ENCODE results near the gene FAM25C. TPM values are rescaled to one million over a fixed set of nuclear protein-coding genes. Genes with fewer than 3 reads are reported as not detected.
"Not testable (repeated sequence)": the region's sequence is repeated elsewhere in the genome, so short reads cannot be mapped to it uniquely, and the experiment has no call there.

The FAM25C gene
- polyA plus RNA-seq, 1 experiment, result not detected

- CTCF ChIA-PET; POLR2A ChIA-PET; DNase-seq (ENCODE audit: low read depth, low spot score); H3K4me3 ChIP-seq (ENCODE audit: low read depth, low read length); H3K27me3 ChIP-seq (ENCODE audit: control insufficient read depth, insufficient read depth, low read length); H3K27ac ChIP-seq (ENCODE audit: low read depth, low read length); H3K9me3 ChIP-seq (ENCODE audit: control insufficient read depth, insufficient read depth, low read length): not testable (repeated sequence)
Measured at GRCh38 chr10:47975409-47975808, 24.2 kb downstream of the FAM25C start.

- CTCF ChIA-PET; POLR2A ChIA-PET; DNase-seq (ENCODE audit: low read depth, low spot score): not testable (repeated sequence)
Measured at GRCh38 chr10:47973131-47973530, 26.5 kb downstream of the FAM25C start.

GRCh38 chr10:47972077-47972476, 27.5 kb downstream of the FAM25C start:
- CTCF ChIA-PET; POLR2A ChIA-PET; H3K9me3 ChIP-seq (ENCODE audit: control insufficient read depth, insufficient read depth, low read length); H3K27me3 ChIP-seq (ENCODE audit: control insufficient read depth, insufficient read depth, low read length); DNase-seq (ENCODE audit: low read depth, low spot score); H3K4me3 ChIP-seq (ENCODE audit: low read depth, low read length); H3K27ac ChIP-seq (ENCODE audit: low read depth, low read length): not testable (repeated sequence)

More at GRCh38 chr10:47973131-47973530, 26.5 kb downstream of the FAM25C start:
- not testable (repeated sequence) for H3K4me3 ChIP-seq (ENCODE audit: low read depth, low read length); H3K27ac ChIP-seq (ENCODE audit: low read depth, low read length); H3K9me3 ChIP-seq (ENCODE audit: control insufficient read depth, insufficient read depth, low read length); H3K27me3 ChIP-seq (ENCODE audit: control insufficient read depth, insufficient read depth, low read length)

DNA sequence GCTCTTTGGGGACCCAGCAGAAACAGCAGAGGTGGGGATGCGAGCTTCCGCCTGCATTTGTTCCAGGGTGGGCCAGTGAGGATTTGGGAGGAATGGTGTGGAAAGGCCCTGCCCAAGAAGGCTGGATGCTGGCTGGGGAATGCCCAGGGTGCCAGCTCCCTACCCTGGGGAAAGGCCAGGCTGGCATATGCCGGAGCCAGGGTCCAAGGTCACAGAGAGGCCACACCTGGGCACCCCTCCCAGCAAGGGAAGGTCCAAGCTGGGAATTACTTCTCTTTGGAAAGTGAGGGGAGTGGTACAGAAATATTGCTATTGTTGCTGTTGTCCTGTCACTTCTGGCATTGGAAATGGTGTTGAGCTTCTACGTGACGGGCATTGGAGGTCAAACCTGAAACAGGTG, 28.0 kb downstream of the FAM25C start:
- DNase-seq (ENCODE audit: low read depth, low spot score); CTCF ChIA-PET; H3K9me3 ChIP-seq (ENCODE audit: control insufficient read depth, insufficient read depth, low read length); H3K27me3 ChIP-seq (ENCODE audit: control insufficient read depth, insufficient read depth, low read length); H3K4me3 ChIP-seq (ENCODE audit: low read depth, low read length); H3K27ac ChIP-seq (ENCODE audit: low read depth, low read length); POLR2A ChIA-PET: not testable (repeated sequence)

DNA sequence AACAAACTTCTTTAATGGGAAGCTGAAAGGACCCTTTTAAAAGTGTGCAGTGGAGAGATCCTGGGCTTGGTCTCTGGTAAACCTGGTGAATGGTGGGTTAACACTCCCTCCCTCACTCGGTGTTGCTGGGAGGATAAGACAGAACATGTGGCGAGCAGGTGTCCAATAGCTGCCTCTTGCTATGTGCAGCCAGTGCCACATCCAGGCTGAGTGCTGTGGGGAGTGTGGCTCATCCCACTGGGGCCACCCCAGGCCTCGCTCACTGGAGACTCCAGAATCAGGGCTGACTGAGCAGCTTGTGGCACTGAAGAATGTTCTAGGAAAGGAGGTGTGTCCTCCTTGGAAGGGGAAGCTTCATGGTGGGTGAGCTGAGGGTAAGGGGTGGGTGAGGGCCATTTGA, 29.5 kb downstream of the FAM25C start:
- POLR2A ChIA-PET; H3K9me3 ChIP-seq (ENCODE audit: control insufficient read depth, insufficient read depth, low read length); H3K4me3 ChIP-seq (ENCODE audit: low read depth, low read length); H3K27me3 ChIP-seq (ENCODE audit: control insufficient read depth, insufficient read depth, low read length); H3K27ac ChIP-seq (ENCODE audit: low read depth, low read length); CTCF ChIA-PET; DNase-seq (ENCODE audit: low read depth, low spot score): not testable (repeated sequence)

DNA sequence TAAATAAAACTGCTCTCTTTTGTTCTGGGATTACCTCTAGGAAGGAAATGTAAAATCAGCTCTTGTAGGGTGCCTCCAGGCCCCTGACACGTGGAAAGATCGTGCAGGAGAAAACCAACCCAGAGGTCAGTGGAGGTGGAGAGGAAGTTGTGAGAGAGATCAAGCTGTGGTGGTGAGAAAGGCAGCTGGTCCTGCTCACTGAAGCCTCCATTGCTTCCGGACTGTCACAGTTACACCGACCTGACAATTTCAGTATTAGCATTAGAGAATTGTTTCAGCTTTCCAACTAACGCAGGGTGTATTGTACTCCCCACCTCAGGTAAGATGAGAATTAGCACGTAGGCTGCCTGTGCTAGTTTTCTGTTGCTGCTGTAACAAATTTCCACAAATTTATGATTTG, 30.6 kb downstream of the FAM25C start:
- CTCF ChIA-PET; H3K27ac ChIP-seq (ENCODE audit: low read depth, low read length); H3K4me3 ChIP-seq (ENCODE audit: low read depth, low read length); DNase-seq (ENCODE audit: low read depth, low spot score); POLR2A ChIA-PET; H3K27me3 ChIP-seq (ENCODE audit: control insufficient read depth, insufficient read depth, low read length); H3K9me3 ChIP-seq (ENCODE audit: control insufficient read depth, insufficient read depth, low read length): not testable (repeated sequence)

- H3K9me3 ChIP-seq (ENCODE audit: control insufficient read depth, insufficient read depth, low read length); CTCF ChIA-PET; H3K27me3 ChIP-seq (ENCODE audit: control insufficient read depth, insufficient read depth, low read length); H3K4me3 ChIP-seq (ENCODE audit: low read depth, low read length); DNase-seq (ENCODE audit: low read depth, low spot score); POLR2A ChIA-PET; H3K27ac ChIP-seq (ENCODE audit: low read depth, low read length): not testable (repeated sequence)
Measured at GRCh38 chr10:47964280-47965063, 35.1 kb downstream of the FAM25C start.

DNA sequence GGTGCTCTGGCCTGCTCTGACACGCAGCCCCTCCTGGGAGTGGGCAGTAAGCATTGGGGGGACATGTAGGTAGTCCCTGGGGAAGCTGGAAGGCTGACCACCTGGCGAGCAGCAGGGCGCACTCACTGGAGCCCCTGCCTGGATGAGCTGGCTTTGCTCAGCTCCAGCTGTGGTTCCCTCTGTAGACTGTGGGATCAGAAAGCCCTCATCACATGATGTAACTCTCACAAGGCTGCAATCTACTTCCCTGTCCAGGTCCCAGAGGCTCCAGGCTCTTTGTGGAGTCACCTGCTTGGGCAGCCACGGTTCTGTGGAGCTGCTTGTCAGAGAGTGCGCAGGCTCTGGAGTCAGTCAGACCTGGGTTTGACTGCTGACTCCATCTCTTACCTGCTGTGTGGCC, 36.8 kb downstream of the FAM25C start:
- POLR2A ChIA-PET; H3K9me3 ChIP-seq (ENCODE audit: control insufficient read depth, insufficient read depth, low read length); CTCF ChIA-PET: not testable (repeated sequence)

GRCh38 chr10:47960699-47961098, 38.9 kb downstream of the FAM25C start:
- H3K9me3 ChIP-seq (ENCODE audit: control insufficient read depth, insufficient read depth, low read length); H3K4me3 ChIP-seq (ENCODE audit: low read depth, low read length); CTCF ChIA-PET; DNase-seq (ENCODE audit: low read depth, low spot score); H3K27me3 ChIP-seq (ENCODE audit: control insufficient read depth, insufficient read depth, low read length); H3K27ac ChIP-seq (ENCODE audit: low read depth, low read length); POLR2A ChIA-PET: not testable (repeated sequence)

More for the DNA sequence above, 36.8 kb downstream of the FAM25C start:
- H3K27ac ChIP-seq (ENCODE audit: low read depth, low read length); H3K27me3 ChIP-seq (ENCODE audit: control insufficient read depth, insufficient read depth, low read length); DNase-seq (ENCODE audit: low read depth, low spot score); H3K4me3 ChIP-seq (ENCODE audit: low read depth, low read length): not testable (repeated sequence)

- H3K27ac ChIP-seq (ENCODE audit: low read depth, low read length); H3K9me3 ChIP-seq (ENCODE audit: control insufficient read depth, insufficient read depth, low read length); POLR2A ChIA-PET; DNase-seq (ENCODE audit: low read depth, low spot score); H3K4me3 ChIP-seq (ENCODE audit: low read depth, low read length); H3K27me3 ChIP-seq (ENCODE audit: control insufficient read depth, insufficient read depth, low read length); CTCF ChIA-PET: not testable (repeated sequence)
Measured at GRCh38 chr10:47959677-47960076, 39.9 kb downstream of the FAM25C start.

- POLR2A ChIA-PET, CTCF ChIA-PET: not testable (repeated sequence)
Measured at GRCh38 chr10:47957158-47957557, 42.4 kb downstream of the FAM25C start.

GRCh38 chr10:47947424-47947823, 52.2 kb downstream of the FAM25C start:
- DNase-seq (ENCODE audit: low read depth, low spot score); CTCF ChIA-PET; H3K27ac ChIP-seq (ENCODE audit: low read depth, low read length); H3K27me3 ChIP-seq (ENCODE audit: control insufficient read depth, insufficient read depth, low read length); POLR2A ChIA-PET; H3K9me3 ChIP-seq (ENCODE audit: control insufficient read depth, insufficient read depth, low read length); H3K4me3 ChIP-seq (ENCODE audit: low read depth, low read length): not testable (repeated sequence)

More at GRCh38 chr10:47957158-47957557, 42.4 kb downstream of the FAM25C start:
- not testable (repeated sequence) for H3K9me3 ChIP-seq (ENCODE audit: control insufficient read depth, insufficient read depth, low read length); H3K4me3 ChIP-seq (ENCODE audit: low read depth, low read length); DNase-seq (ENCODE audit: low read depth, low spot score); H3K27me3 ChIP-seq (ENCODE audit: control insufficient read depth, insufficient read depth, low read length); H3K27ac ChIP-seq (ENCODE audit: low read depth, low read length)

Measured in AG04450 (cell line).